ENCODE measurements around the gene ADAMTS7.

GRCh38 chr15:78810003-78810361, 1.3 kb downstream of the ADAMTS7 start:
- TF ChIP-seq CTCF (IDR thresholded peaks at IDR 0.05), result no peak
- no peak for TF ChIP-seq EP300 (IDR thresholded peaks at IDR 0.05; ENCODE audit: low read depth)
- TF ChIP-seq POLR2A (IDR thresholded peaks at IDR 0.05), result no peak
- TF ChIP-seq POLR2AphosphoS5 (IDR thresholded peaks at IDR 0.05), result no peak
